Prostate gland (tissue), 2 donors: ENCODE measurements around the gene KLC4. TPM values are rescaled to one million over a fixed set of nuclear protein-coding genes. Genes with fewer than 3 reads are reported as not detected.

Source experiments
- DNase-seq: peaks from one replicate; pipeline ENCODE4 v3.0.0-alpha.2; 2019; ENCODE audit warnings: low spot score
- H3K27ac ChIP-seq, 2 donors: fragments of 200-600 bp; sonication (generic); 2 replicates each; pipeline ENCODE4 v1.5.1; 2017 to 2019
- H3K27me3 ChIP-seq: fragments of 200-600 bp; sonication (generic); replicated peaks from 2 replicates; pipeline ENCODE4 v1.5.1; 2019; ENCODE audit not compliant: insufficient read depth
- H3K36me3 ChIP-seq, 2 donors: fragments of 200-600 bp; sonication (generic); 1 replicate in 1 of 2; 2 replicates in 1 of 2; pipeline versions ENCODE4 v1.5.1 to v1.8.1; 2017 to 2019
- H3K4me1 ChIP-seq: fragments of 200-600 bp; sonication (generic); replicated peaks from 2 replicates; pipeline ENCODE4 v1.5.1; 2019
- H3K4me3 ChIP-seq, 2 donors: fragments of 200-600 bp; sonication (generic); 2 replicates each; pipeline ENCODE4 v1.5.1; 2017 to 2019
- H3K9me3 ChIP-seq: fragments of 200-600 bp; sonication (generic); 2 replicates; pipeline ENCODE4 v1.5.1; 2017
- CTCF ChIP-seq, 4 experiments: fragments of 200-600 bp in 2 of 4; fragments of 450-650 bp in 2 of 4; sonication (generic) in 2 of 4; IDR thresholded peaks; 1 replicate in 3 of 4; 2 replicates in 1 of 4; pipeline ENCODE4 v1.5.1; 2016 to 2019; ENCODE audit warnings: antibody characterized with exemption in 4 of 4, mild to moderate bottlenecking in 2 of 4, moderate library complexity in 2 of 4
- POLR2A ChIP-seq: fragments of 450-650 bp; IDR thresholded peaks from one replicate; pipeline ENCODE4 v1.6.1; 2016; ENCODE audit warnings: antibody characterized with exemption, mild to moderate bottlenecking
- POLR2AphosphoS5 ChIP-seq: sonication (generic); formaldehyde crosslinking; IDR thresholded peaks from one replicate; pipeline ENCODE4 v1.6.1; 2017; ENCODE audit warnings: antibody characterized with exemption
- WGBS: methylation state at CpG from one replicate; pipeline ENCODE4 v1.1.5; 2018; 5-methylcytosine and 5-hydroxymethylcytosine counted together
- intact Hi-C: fragments of 100-400 bp; cut with DNase I; formaldehyde crosslinking; loops from one replicate; pipeline ENCODE4 v1.14.2; 2022
- total RNA-seq, 2 donors: library from RNA; depleted of rRNA; stranded (reverse); fragments of >200 nt; gene quantifications; one replicate each; pipeline ENCODE4 v1.1.0, GENCODE V29; 2016

Gene KLC4
- total RNA-seq, 2 donors from 2014 or later = 27.3 to 41.2 TPM

GRCh38 chr6:43054206-43054943, 5.1 kb upstream of the KLC4 start:
- Histone ChIP-seq H3K4me1 (peaks cover 17% of the 10 kb centered on the region), H3K27me3 (no peaks in the 10 kb centered on the region), H3K36me3 (peaks cover 0 to 6% of the 10 kb centered on the region in 2 donors), H3K9me3 (no peaks in the 10 kb centered on the region), H3K4me3 (peak overlapping the region; percentile 57 to 69), H3K27ac (peak overlapping the region; percentile 80 to 86)
- TF ChIP-seq POLR2A = no peak
- no peak for TF ChIP-seq POLR2AphosphoS5
- TF ChIP-seq CTCF (IDR thresholded peaks at IDR 0.05) = no peak
- intact Hi-C loops = no loop called here
- no peak for DNase-seq
- WGBS = 60% methylated on average over 17 of the region's 17 CpGs

DNA sequence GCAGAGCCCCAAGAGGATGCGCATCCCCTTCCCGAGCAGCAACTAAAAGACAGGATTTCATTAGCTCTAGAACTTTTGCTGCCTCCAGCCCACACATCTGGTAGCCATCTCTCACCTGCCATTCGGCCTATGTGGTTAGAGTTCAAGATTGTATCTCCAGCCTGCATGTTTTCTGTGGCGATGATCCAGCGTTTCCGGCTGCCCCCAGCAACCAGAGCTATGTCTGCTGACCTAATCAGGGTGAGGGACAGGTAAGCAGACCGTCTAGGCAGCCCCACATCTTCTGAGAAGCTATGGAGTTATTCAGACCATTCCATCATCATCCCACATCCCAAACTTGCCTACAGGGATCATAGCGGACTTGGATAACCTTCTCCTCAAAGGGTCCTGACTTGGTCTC, 3.5 kb upstream of the KLC4 start:
- H3K36me3 ChIP-seq = peaks cover 0 to 6% of the 10 kb centered on the region in 2 donors
- no peak for TF ChIP-seq POLR2AphosphoS5
- no peak for TF ChIP-seq POLR2A
- TF ChIP-seq CTCF (IDR thresholded peaks at IDR 0.05) = no peak
- no peak overlapping the region for H3K27ac ChIP-seq
- peaks cover 22% of the 10 kb centered on the region for H3K4me1 ChIP-seq
- H3K4me3 ChIP-seq = no peak overlapping the region
- H3K9me3 ChIP-seq = no peaks in the 10 kb centered on the region
- WGBS = 79% methylated on average over 8 of the region's 8 CpGs
- no peaks in the 10 kb centered on the region for H3K27me3 ChIP-seq
- intact Hi-C loops = no loop called here
- DNase-seq = no peak

DNA sequence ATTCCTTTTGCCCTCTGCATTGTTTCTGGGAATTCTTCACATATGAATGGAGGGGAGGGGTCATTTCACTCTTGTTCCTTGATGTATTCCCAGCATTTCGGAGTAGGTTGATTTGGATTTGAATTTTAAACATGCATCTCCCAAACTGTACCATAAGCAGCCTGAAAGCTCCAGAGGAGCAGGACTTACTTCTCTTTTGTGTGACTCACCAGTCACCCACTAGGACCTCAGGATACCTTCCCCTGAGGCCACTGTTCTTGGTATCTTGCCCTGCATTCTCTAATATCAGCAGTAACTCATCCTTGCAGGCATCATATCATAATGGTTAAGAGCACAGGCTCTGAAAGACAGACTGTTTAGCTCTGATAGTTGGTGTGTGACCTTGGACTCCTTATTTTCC, 900 bp upstream of the KLC4 start:
- TF ChIP-seq POLR2AphosphoS5 (no peak), POLR2A (no peak), CTCF (IDR thresholded peaks at IDR 0.05) (no peak)
- intact Hi-C loops = no loop called here
- Histone ChIP-seq H3K9me3 (no peaks in the 10 kb centered on the region), H3K27ac (peak overlapping the region; percentile 92), H3K36me3 (peaks cover 0 to 6% of the 10 kb centered on the region in 2 donors), H3K4me1 (peaks cover 16% of the 10 kb centered on the region), H3K27me3 (no peaks in the 10 kb centered on the region), H3K4me3 (peak overlapping the region; percentile 62 to 91)
- WGBS = 56% methylated on average over 1 of the region's 1 CpG
- DNase-seq = no peak

DNA sequence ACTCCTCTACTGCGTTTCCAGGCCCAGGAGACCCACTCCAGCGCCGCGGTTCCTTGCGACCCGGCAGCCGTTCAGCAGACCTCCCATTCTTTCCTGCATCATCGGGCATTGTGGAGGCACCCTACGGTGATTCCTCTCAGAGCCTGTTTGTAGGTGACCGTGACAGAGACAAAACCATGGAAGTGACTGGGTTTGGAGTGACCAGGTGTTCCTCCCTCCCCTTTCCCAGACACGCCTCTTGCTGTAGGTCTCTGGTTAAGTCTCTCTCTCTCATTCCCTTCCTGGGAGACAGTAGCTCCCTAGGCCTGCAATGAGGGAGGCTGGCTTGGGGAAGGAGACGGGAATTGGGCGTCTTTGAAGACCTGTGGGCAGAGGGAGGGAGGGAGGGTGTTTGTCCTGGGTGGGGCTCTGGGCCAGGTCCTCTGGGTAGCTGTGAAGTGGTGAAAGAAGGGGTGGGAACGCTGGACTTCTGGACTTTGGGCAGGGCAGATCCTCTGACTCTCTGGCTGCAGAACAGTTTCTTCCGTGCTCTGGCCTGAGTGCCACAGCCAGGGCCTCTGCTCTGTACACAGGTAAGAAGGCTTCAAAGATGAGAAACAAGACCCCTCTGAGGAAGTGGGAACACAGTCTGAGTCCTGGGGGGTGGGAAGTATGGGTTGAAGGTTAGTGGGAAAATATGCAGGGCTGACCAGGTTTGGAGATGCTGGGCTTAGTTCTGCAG, 763 bp downstream of the KLC4 start:
- H3K4me3 ChIP-seq = peak overlapping the region; percentile 62 to 91
- intact Hi-C loops = loop anchor here (10.0 kb wide), 1 partner anchor 45 kb away; the partner anchor contains the start of genes KLHDC3 and MEA1
- peak; percentile 31 for DNase-seq
- H3K9me3 ChIP-seq = no peaks in the 10 kb centered on the region
- H3K27ac ChIP-seq = peak overlapping the region; percentile 92
- H3K27me3 ChIP-seq = no peaks in the 10 kb centered on the region
- TF ChIP-seq CTCF (IDR thresholded peaks at IDR 0.05) = no peak
- TF ChIP-seq POLR2AphosphoS5 = no peak
- peaks cover 0 to 6% of the 10 kb centered on the region in 2 donors for H3K36me3 ChIP-seq
- WGBS = 7% methylated on average over 15 of the region's 15 CpGs
- H3K4me1 ChIP-seq = peaks cover 16% of the 10 kb centered on the region
